ENCODE results near the gene GPAT3.

DNA sequence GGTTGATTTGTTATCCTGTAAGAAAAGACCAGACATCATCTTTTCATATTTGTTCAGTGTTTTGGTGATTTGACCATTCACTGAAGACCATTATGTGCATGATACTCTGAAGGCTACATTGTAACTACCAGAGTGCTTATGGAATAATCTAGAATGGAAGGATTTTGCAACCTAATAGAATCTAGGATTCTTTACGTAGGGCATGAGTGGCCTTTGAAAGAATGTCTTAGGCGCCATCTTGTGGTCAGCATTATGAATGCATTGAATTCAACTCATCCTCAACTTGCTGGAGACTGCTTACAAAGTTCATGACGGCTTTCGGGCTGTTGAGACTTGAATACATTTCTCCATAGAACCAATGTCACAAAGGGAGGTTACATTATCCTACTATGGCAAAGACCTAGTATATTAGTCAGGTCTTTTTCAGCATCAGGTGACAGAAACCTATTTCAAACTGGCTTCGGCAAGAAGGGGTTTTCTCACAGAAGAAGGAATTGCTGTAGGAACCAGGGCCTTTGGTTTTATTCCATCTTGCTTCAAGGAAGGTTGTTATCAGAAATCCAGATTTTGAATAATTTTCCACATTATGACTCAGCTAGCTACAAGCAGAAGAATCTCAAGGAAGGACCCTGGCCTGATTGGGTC is 104.1 kb downstream of the GPAT3 start:
- TF ChIP-seq EZH2phosphoT487 (IDR thresholded peaks at IDR 0.05; ENCODE audit: borderline replicate concordance), result no peak
- TF ChIP-seq, protein P1, sequence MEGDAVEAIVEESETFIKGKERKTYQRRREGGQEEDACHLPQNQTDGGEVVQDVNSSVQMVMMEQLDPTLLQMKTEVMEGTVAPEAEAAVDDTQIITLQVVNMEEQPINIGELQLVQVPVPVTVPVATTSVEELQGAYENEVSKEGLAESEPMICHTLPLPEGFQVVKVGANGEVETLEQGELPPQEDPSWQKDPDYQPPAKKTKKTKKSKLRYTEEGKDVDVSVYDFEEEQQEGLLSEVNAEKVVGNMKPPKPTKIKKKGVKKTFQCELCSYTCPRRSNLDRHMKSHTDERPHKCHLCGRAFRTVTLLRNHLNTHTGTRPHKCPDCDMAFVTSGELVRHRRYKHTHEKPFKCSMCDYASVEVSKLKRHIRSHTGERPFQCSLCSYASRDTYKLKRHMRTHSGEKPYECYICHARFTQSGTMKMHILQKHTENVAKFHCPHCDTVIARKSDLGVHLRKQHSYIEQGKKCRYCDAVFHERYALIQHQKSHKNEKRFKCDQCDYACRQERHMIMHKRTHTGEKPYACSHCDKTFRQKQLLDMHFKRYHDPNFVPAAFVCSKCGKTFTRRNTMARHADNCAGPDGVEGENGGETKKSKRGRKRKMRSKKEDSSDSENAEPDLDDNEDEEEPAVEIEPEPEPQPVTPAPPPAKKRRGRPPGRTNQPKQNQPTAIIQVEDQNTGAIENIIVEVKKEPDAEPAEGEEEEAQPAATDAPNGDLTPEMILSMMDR (conservative IDR thresholded peaks at IDR 0.05; ENCODE audit: low read length), result peak; percentile 85
